Liver (tissue), 9 donors: Measurements from ENCODE around the gene KCNN1. TPM values are rescaled to one million over a fixed set of nuclear protein-coding genes. Genes with fewer than 3 reads are reported as not detected.

Source experiments
- DNase-seq: peaks from one replicate; pipeline ENCODE4 v3.0.0-alpha.2; 2017; ENCODE audit warnings: low spot score
- H3K27ac ChIP-seq, 2 donors: one replicate each; pipeline ENCODE4 v1.7.0; 2013; ENCODE audit warnings: inconsistent platforms in 2 of 2, low read length in 2 of 2, control low read depth in 1 of 2, low read depth in 1 of 2, mild to moderate bottlenecking in 1 of 2
- H3K27me3 ChIP-seq, 4 donors: one replicate each; pipeline versions ENCODE4 v1.6.1 to v1.7.0; 2013; ENCODE audit warnings: low read length in 3 of 4, inconsistent platforms in 1 of 4, mild to moderate bottlenecking in 1 of 4, moderate library complexity in 1 of 4; ENCODE audit not compliant: control insufficient read depth in 4 of 4, insufficient read depth in 4 of 4
- H3K36me3 ChIP-seq, 4 donors: one replicate each; pipeline versions ENCODE4 v1.6.1 to v1.7.0; 2013; ENCODE audit warnings: low read length in 3 of 4, mild to moderate bottlenecking in 3 of 4, low read depth in 1 of 4, moderate library complexity in 1 of 4; ENCODE audit not compliant: control insufficient read depth in 4 of 4, insufficient read depth in 3 of 4
- H3K4me1 ChIP-seq, 4 donors: one replicate each; pipeline versions ENCODE4 v1.6.1 to v1.7.0; 2013; ENCODE audit warnings: low read length in 3 of 4, mild to moderate bottlenecking in 3 of 4, moderate library complexity in 1 of 4; ENCODE audit not compliant: control insufficient read depth in 4 of 4, insufficient read depth in 4 of 4
- H3K4me3 ChIP-seq, 3 donors: one replicate each; pipeline versions ENCODE4 v1.6.1 to v1.7.0; 2013; ENCODE audit warnings: low read length in 3 of 3, control low read depth in 1 of 3, low read depth in 1 of 3, mild to moderate bottlenecking in 1 of 3
- H3K9ac ChIP-seq, 2 donors: one replicate each; pipeline ENCODE4 v1.7.0; 2013; ENCODE audit warnings: low read length in 2 of 2, mild to moderate bottlenecking in 2 of 2, moderate library complexity in 2 of 2, control low read depth in 1 of 2, low read depth in 1 of 2
- H3K9me3 ChIP-seq, 4 donors: one replicate each; pipeline versions ENCODE4 v1.6.1 to v1.7.0; 2013; ENCODE audit warnings: low read length in 3 of 4; ENCODE audit not compliant: control insufficient read depth in 4 of 4
- ATF3 ChIP-seq: IDR thresholded peaks from 2 replicates; pipeline ENCODE4 v1.6.1; 2016; ENCODE audit warnings: antibody characterized with exemption
- CTCF ChIP-seq: fragments of 150-350 bp; IDR thresholded peaks from 2 replicates; pipeline ENCODE4 v1.5.1; 2017; ENCODE audit warnings: improper control_type of control experiment, low read depth, low read length; ENCODE audit not compliant: missing input control
- FOXA2 ChIP-seq: IDR thresholded peaks from 2 replicates; pipeline ENCODE4 v1.6.1; 2016; ENCODE audit warnings: antibody characterized with exemption
- GABPA ChIP-seq, 2 donors: IDR thresholded peaks in 1 of 2; conservative IDR thresholded peaks in 1 of 2; 2 replicates each; pipeline ENCODE4 v1.6.1; 2016; ENCODE audit warnings: antibody characterized with exemption in 2 of 2, mild to moderate bottlenecking in 1 of 2, moderate library complexity in 1 of 2
- HNF4A ChIP-seq, 2 donors: conservative IDR thresholded peaks; 2 replicates each; pipeline ENCODE4 v1.6.1; 2016; ENCODE audit warnings: antibody characterized with exemption in 2 of 2, mild to moderate bottlenecking in 2 of 2
- HNF4G ChIP-seq: IDR thresholded peaks from 2 replicates; pipeline ENCODE4 v1.6.1; 2016; ENCODE audit warnings: antibody characterized with exemption
- MAX ChIP-seq: IDR thresholded peaks from 2 replicates; pipeline ENCODE4 v1.6.1; 2016; ENCODE audit warnings: antibody characterized with exemption
- NR2F2 ChIP-seq: IDR thresholded peaks from 2 replicates; pipeline ENCODE4 v1.6.1; 2016; ENCODE audit warnings: antibody characterized with exemption
- RAD21 ChIP-seq, 2 donors: IDR thresholded peaks; 2 replicates each; pipeline ENCODE4 v1.6.1; 2016; ENCODE audit warnings: antibody characterized with exemption in 2 of 2, mild to moderate bottlenecking in 2 of 2
- SP1 ChIP-seq: IDR thresholded peaks from 2 replicates; pipeline ENCODE4 v1.6.1; 2018; ENCODE audit warnings: antibody characterized with exemption, mild to moderate bottlenecking
- TAF1 ChIP-seq: conservative IDR thresholded peaks from 2 replicates; pipeline ENCODE4 v1.6.1; 2016; ENCODE audit warnings: antibody characterized with exemption, mild to moderate bottlenecking
- YY1 ChIP-seq: IDR thresholded peaks from 2 replicates; pipeline ENCODE4 v1.6.1; 2016; ENCODE audit warnings: antibody characterized with exemption, mild to moderate bottlenecking
- ZBTB33 ChIP-seq: IDR thresholded peaks from 2 replicates; pipeline ENCODE4 v1.6.1; 2016; ENCODE audit warnings: antibody characterized with exemption
- WGBS: extraction: QIAGEN DNeasy Blood & Tissue Kit; methylation state at CpG from one replicate; pipeline ENCODE4 v1.1.7; 2013; 5-methylcytosine and 5-hydroxymethylcytosine counted together
- polyA plus RNA-seq, 2 donors: library from polyadenylated mRNA; stranded (reverse) in 1 of 2; unstranded in 1 of 2; fragments of 200-250 nt in 1 of 2; fragments of >200 nt in 1 of 2; fragmentation: Nextera tagmentation in 1 of 2; extraction: Ambion mirVana in 1 of 2; gene quantifications; one replicate each; pipeline versions ENCODE4 v1.2.1 to v1.2.3, GENCODE V29; 2013 to 2015
- total RNA-seq, 2 donors: library from RNA; depleted of rRNA; stranded (reverse); fragments of >200 nt; gene quantifications; one replicate each; pipeline ENCODE4 v1.2.3, GENCODE V29; 2014
- donor health status: healthy.
- donor health status: healthy.
- donor health status: healthy.
- donor health status: healthy.
- donor health status: healthy.

KCNN1 gene
- total and polyA plus RNA-seq, 4 donors = 0.05 to 0.08 (median 0.05) TPM; not detected in 1

- DNase-seq = no peak
- no peak for TF ChIP-seq TAF1
- TF ChIP-seq HNF4G = no peak
- no peak for TF ChIP-seq ATF3
- no peak for TF ChIP-seq ZBTB33
- no peak for TF ChIP-seq RAD21 (IDR thresholded peaks at IDR 0.05)
- TF ChIP-seq GABPA (IDR thresholded peaks at IDR 0.05 in 1 of 2, conservative IDR thresholded peaks at IDR 0.05 in 1 of 2) = no peak
- no peak for TF ChIP-seq YY1
- no peak for TF ChIP-seq SP1
- peaks cover 6 to 40% (median 14%) of the 10 kb centered on the region in 4 donors for H3K4me1 ChIP-seq
- H3K36me3 ChIP-seq = no peaks in the 10 kb centered on the region
- H3K9ac ChIP-seq = no peak overlapping the region
- WGBS = 8% methylated on average over 11 of the region's 11 CpGs
- H3K27ac ChIP-seq = no peak overlapping the region
- H3K9me3 ChIP-seq = no peaks in the 10 kb centered on the region
- H3K4me3 ChIP-seq = no peak overlapping the region
- peaks cover 0 to 22% (median 7%) of the 10 kb centered on the region in 4 donors for H3K27me3 ChIP-seq
Measured at GRCh38 chr19:17949956-17950309, 17.0 kb upstream of the KCNN1 start.

- 3% methylated on average over 48 of the region's 48 CpGs for WGBS
- Histone ChIP-seq H3K27me3 (peaks cover 0 to 22% (median 7%) of the 10 kb centered on the region in 4 donors), H3K27ac (no peak overlapping the region), H3K9ac (no peak overlapping the region), H3K4me1 (peaks cover 6 to 40% (median 14%) of the 10 kb centered on the region in 4 donors), H3K4me3 (no peak overlapping the region), H3K36me3 (no peaks in the 10 kb centered on the region), H3K9me3 (no peaks in the 10 kb centered on the region)
- DNase-seq = no peak
- TF ChIP-seq MAX (no peak), HNF4G (no peak), ZBTB33 (no peak), YY1 (no peak), SP1 (no peak), FOXA2 (no peak), NR2F2 (no peak), HNF4A (conservative IDR thresholded peaks at IDR 0.05) (no peak), RAD21 (IDR thresholded peaks at IDR 0.05) (no peak), CTCF (no peak)
Measured at GRCh38 chr19:17950310-17951156, 16.4 kb upstream of the KCNN1 start.
